Trophoblast cell (in vitro differentiated cells and primary cell): ENCODE measurements around the gene FCMR.
"Not testable (repeated sequence)": the region's sequence is repeated elsewhere in the genome, so short reads cannot be mapped to it uniquely, and the experiment has no call there.

Experiments
- DNase-seq, 2 donors: peaks; one replicate each; pipeline ENCODE4 v3.0.0-alpha.2; 2016
- H2AFZ ChIP-seq: 2 replicates; pipeline ENCODE4 v1.6.1; 2013; ENCODE audit warnings: low read length, moderate library complexity, mild to moderate bottlenecking; ENCODE audit not compliant: insufficient read depth, poor library complexity
- H2AK5ac ChIP-seq: 2 replicates; pipeline ENCODE4 v1.6.1; 2013; ENCODE audit warnings: mild to moderate bottlenecking, low read length
- H2BK120ac ChIP-seq: 2 replicates; pipeline ENCODE4 v1.6.1; 2013; ENCODE audit warnings: low read length, mild to moderate bottlenecking, moderate library complexity; ENCODE audit not compliant: insufficient read depth, poor library complexity
- H2BK12ac ChIP-seq: 2 replicates; pipeline ENCODE4 v1.6.1; 2013; ENCODE audit warnings: mild to moderate bottlenecking, low read length, moderate library complexity
- H2BK5ac ChIP-seq: 2 replicates; pipeline ENCODE4 v1.6.1; 2013; ENCODE audit warnings: low read length, low read depth, moderate library complexity, mild to moderate bottlenecking; ENCODE audit not compliant: poor library complexity
- H3K14ac ChIP-seq: 2 replicates; pipeline ENCODE4 v1.6.1; 2013; ENCODE audit warnings: mild to moderate bottlenecking, low read length
- H3K18ac ChIP-seq: 2 replicates; pipeline ENCODE4 v1.6.1; 2013; ENCODE audit warnings: mild to moderate bottlenecking, low read length
- H3K23ac ChIP-seq: 2 replicates; pipeline ENCODE4 v1.6.1; 2013; ENCODE audit warnings: low read length
- H3K27ac ChIP-seq: 2 replicates; pipeline ENCODE4 v1.5.1; 2013; ENCODE audit warnings: low read depth, mild to moderate bottlenecking, inconsistent platforms, low read length, moderate library complexity
- H3K27me3 ChIP-seq: 2 replicates; pipeline ENCODE4 v1.6.1; 2013; ENCODE audit warnings: inconsistent platforms, mild to moderate bottlenecking, low read length, moderate library complexity; ENCODE audit not compliant: insufficient read depth
- H3K36me3 ChIP-seq, 2 experiments: 1 replicate in 1 of 2; 2 replicates in 1 of 2; pipeline ENCODE4 v1.6.1; 2013; ENCODE audit warnings: low read length in 2 of 2, mild to moderate bottlenecking in 2 of 2, moderate library complexity in 1 of 2; ENCODE audit not compliant: insufficient read depth in 2 of 2, control insufficient read depth in 1 of 2
- H3K4ac ChIP-seq: 2 replicates; pipeline ENCODE4 v1.6.1; 2013; ENCODE audit warnings: low read depth, mild to moderate bottlenecking, low read length, moderate library complexity
- H3K4me1 ChIP-seq, 2 experiments: 1 replicate in 1 of 2; 2 replicates in 1 of 2; pipeline ENCODE4 v1.6.1; 2013; ENCODE audit warnings: low read length in 2 of 2, mild to moderate bottlenecking in 2 of 2, moderate library complexity in 1 of 2; ENCODE audit not compliant: insufficient read depth in 2 of 2, control insufficient read depth in 1 of 2
- H3K4me2 ChIP-seq: 2 replicates; pipeline ENCODE4 v1.6.1; 2013; ENCODE audit warnings: inconsistent platforms, mild to moderate bottlenecking, low read length, moderate library complexity
- H3K4me3 ChIP-seq: 2 replicates; pipeline ENCODE4 v1.5.1; 2013; ENCODE audit warnings: mild to moderate bottlenecking, low read depth, low read length, inconsistent platforms
- H3K79me1 ChIP-seq: one replicate; pipeline ENCODE4 v1.6.1; 2013; ENCODE audit warnings: low read length
- H3K79me2 ChIP-seq: 2 replicates; pipeline ENCODE4 v1.6.1; 2013; ENCODE audit warnings: low read length, mild to moderate bottlenecking; ENCODE audit not compliant: control insufficient read depth, insufficient read depth, poor library complexity
- H3K9ac ChIP-seq: 2 replicates; pipeline ENCODE4 v1.6.1; 2013; ENCODE audit warnings: mild to moderate bottlenecking, low read length
- H3K9me3 ChIP-seq: 2 replicates; pipeline ENCODE4 v1.6.1; 2013; ENCODE audit warnings: low read depth, mild to moderate bottlenecking, control low read depth, inconsistent platforms, low read length; ENCODE audit not compliant: insufficient read depth
- H4K12ac ChIP-seq: 2 replicates; pipeline ENCODE4 v1.6.1; 2013; ENCODE audit warnings: low read depth, mild to moderate bottlenecking, low read length, moderate library complexity
- H4K8ac ChIP-seq: 2 replicates; pipeline ENCODE4 v1.6.1; 2013; ENCODE audit warnings: low read depth, mild to moderate bottlenecking, low read length, moderate library complexity
- H4K91ac ChIP-seq: one replicate; pipeline ENCODE4 v1.6.1; 2013; ENCODE audit warnings: low read depth, mild to moderate bottlenecking, low read length, moderate library complexity
- WGBS: extraction: QIAGEN DNeasy Blood & Tissue Kit; methylation state at CpG from one replicate; pipeline ENCODE4 v1.1.7; 2013; ENCODE audit warnings: missing lambda C conversion rate; ENCODE audit not compliant: insufficient read length, insufficient coverage; ENCODE audit errors: extremely low coverage; 5-methylcytosine and 5-hydroxymethylcytosine counted together

The FCMR gene

GRCh38 chr1:206856674-206857464 is 64.9 kb downstream of the FCMR start:
- H3K79me2 ChIP-seq = no peaks in the 10 kb centered on the region
- no peak overlapping the region for H3K23ac ChIP-seq
- H3K9ac ChIP-seq = no peak overlapping the region
- no peak overlapping the region for H3K18ac ChIP-seq
- H3K14ac ChIP-seq = no peak overlapping the region
- no CpG with 5 or more reads among the region's 5 CpGs for WGBS
- peaks cover 1% of the 10 kb centered on the region for H3K27me3 ChIP-seq
- peaks cover 2% of the 10 kb centered on the region for H3K9me3 ChIP-seq
- no peak overlapping the region for H2BK5ac ChIP-seq
- no peak for DNase-seq
- no peak overlapping the region for H4K12ac ChIP-seq
- no peak overlapping the region for H2AK5ac ChIP-seq
- no peak overlapping the region for H2BK120ac ChIP-seq
- H3K4me3 ChIP-seq = no peak overlapping the region
- H3K4ac ChIP-seq = no peak overlapping the region
- H2BK12ac ChIP-seq = no peak overlapping the region
- no peaks in the 10 kb centered on the region for H3K36me3 ChIP-seq
- peaks cover 4 to 6% of the 10 kb centered on the region in 2 experiments for H3K4me1 ChIP-seq
- no peak overlapping the region for H4K8ac ChIP-seq
- H3K79me1 ChIP-seq = no peaks in the 10 kb centered on the region
- H3K27ac ChIP-seq = no peak overlapping the region
- no peak overlapping the region for H4K91ac ChIP-seq
- H3K4me2 ChIP-seq = no peak overlapping the region
- no peak overlapping the region for H2AFZ ChIP-seq

GRCh38 chr1:206855859-206856258 is 65.9 kb downstream of the FCMR start:
- no peak overlapping the region for H3K18ac ChIP-seq
- H3K9me3 ChIP-seq = peaks cover 2% of the 10 kb centered on the region
- peaks cover 4 to 6% of the 10 kb centered on the region in 2 experiments for H3K4me1 ChIP-seq
- H3K23ac ChIP-seq = no peak overlapping the region
- no peak overlapping the region for H2BK12ac ChIP-seq
- no peaks in the 10 kb centered on the region for H3K79me1 ChIP-seq
- no peaks in the 10 kb centered on the region for H3K36me3 ChIP-seq
- no peak overlapping the region for H3K4ac ChIP-seq
- H2BK120ac ChIP-seq = no peak overlapping the region
- no peak overlapping the region for H3K27ac ChIP-seq
- H4K8ac ChIP-seq = no peak overlapping the region
- H2BK5ac ChIP-seq = no peak overlapping the region
- no peak overlapping the region for H3K4me2 ChIP-seq
- H4K91ac ChIP-seq = no peak overlapping the region
- no CpG with 5 or more reads among the region's 2 CpGs for WGBS
- no peak overlapping the region for H3K4me3 ChIP-seq
- DNase-seq = no peak
- H3K27me3 ChIP-seq = peaks cover 1% of the 10 kb centered on the region
- H4K12ac ChIP-seq = no peak overlapping the region
- no peak overlapping the region for H3K9ac ChIP-seq
- no peak overlapping the region for H2AK5ac ChIP-seq
- H2AFZ ChIP-seq = no peak overlapping the region
- H3K14ac ChIP-seq = no peak overlapping the region
- no peaks in the 10 kb centered on the region for H3K79me2 ChIP-seq

- H3K9ac ChIP-seq = no peak overlapping the region
- peak overlapping the region; percentile 30 for H4K12ac ChIP-seq
- no peak overlapping the region for H2BK120ac ChIP-seq
- H3K79me1 ChIP-seq = no peaks in the 10 kb centered on the region
- no peak overlapping the region for H3K4me3 ChIP-seq
- H2AFZ ChIP-seq = no peak overlapping the region
- no peak overlapping the region for H3K4ac ChIP-seq
- H3K4me1 ChIP-seq = peaks cover 4 to 6% of the 10 kb centered on the region in 2 experiments
- no peak overlapping the region for H4K91ac ChIP-seq
- H4K8ac ChIP-seq = no peak overlapping the region
- no peak overlapping the region for H3K23ac ChIP-seq
- H3K14ac ChIP-seq = no peak overlapping the region
- no peak overlapping the region for H3K27ac ChIP-seq
- H2BK5ac ChIP-seq = no peak overlapping the region
- peaks cover 2% of the 10 kb centered on the region for H3K9me3 ChIP-seq
- H3K18ac ChIP-seq = no peak overlapping the region
- no peak overlapping the region for H2AK5ac ChIP-seq
- peaks cover 1% of the 10 kb centered on the region for H3K27me3 ChIP-seq
- no peak overlapping the region for H2BK12ac ChIP-seq
- WGBS = no CpG with 5 or more reads among the region's 3 CpGs
- H3K36me3 ChIP-seq = no peaks in the 10 kb centered on the region
- H3K4me2 ChIP-seq = no peak overlapping the region
- no peaks in the 10 kb centered on the region for H3K79me2 ChIP-seq
- peak in 1 of 2 donors; percentile 40 for DNase-seq
These were observed 67.2 kb downstream of the FCMR start for GRCh38 chr1:206854401-206855129.

GRCh38 chr1:206853696-206854095 is 68.0 kb downstream of the FCMR start:
- not testable (repeated sequence) for H3K4me1 ChIP-seq, H2BK5ac ChIP-seq, H2BK120ac ChIP-seq, H3K79me2 ChIP-seq, H3K27ac ChIP-seq, H3K79me1 ChIP-seq, H3K36me3 ChIP-seq, H4K91ac ChIP-seq, H3K23ac ChIP-seq, H3K9me3 ChIP-seq, H3K14ac ChIP-seq, H3K4me3 ChIP-seq, H4K12ac ChIP-seq, H4K8ac ChIP-seq, H3K4ac ChIP-seq, H3K4me2 ChIP-seq, H3K27me3 ChIP-seq, H2BK12ac ChIP-seq, H3K9ac ChIP-seq, H3K18ac ChIP-seq, DNase-seq, H2AFZ ChIP-seq, H2AK5ac ChIP-seq
